Measurements from ENCODE around the gene SLC30A1.
"Not testable (repeated sequence)": the region's sequence is repeated elsewhere in the genome, so short reads cannot be mapped to it uniquely, and the experiment has no call there.

SLC30A1 gene

DNA sequence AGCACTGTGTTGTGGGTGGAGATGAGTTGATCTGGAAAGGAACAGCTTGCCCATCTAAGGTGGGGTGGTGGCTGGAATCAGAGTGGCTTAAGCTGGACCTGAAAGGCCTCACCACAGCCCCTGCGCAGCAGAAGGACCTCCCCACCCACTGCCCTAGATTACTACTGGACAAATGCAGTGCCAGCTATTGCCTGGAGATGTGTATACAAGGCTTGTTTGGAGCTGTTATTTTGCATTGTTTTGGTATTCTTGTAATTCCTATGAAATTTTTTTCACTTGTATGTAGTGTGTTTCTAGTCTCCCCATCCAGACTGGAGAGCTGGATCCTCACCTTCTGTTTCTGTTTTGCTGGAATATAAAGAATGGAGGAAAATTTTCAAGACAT lies 1.3 kb upstream of the SLC30A1 start:
- peak; percentile 21 for DNase-seq

DNA sequence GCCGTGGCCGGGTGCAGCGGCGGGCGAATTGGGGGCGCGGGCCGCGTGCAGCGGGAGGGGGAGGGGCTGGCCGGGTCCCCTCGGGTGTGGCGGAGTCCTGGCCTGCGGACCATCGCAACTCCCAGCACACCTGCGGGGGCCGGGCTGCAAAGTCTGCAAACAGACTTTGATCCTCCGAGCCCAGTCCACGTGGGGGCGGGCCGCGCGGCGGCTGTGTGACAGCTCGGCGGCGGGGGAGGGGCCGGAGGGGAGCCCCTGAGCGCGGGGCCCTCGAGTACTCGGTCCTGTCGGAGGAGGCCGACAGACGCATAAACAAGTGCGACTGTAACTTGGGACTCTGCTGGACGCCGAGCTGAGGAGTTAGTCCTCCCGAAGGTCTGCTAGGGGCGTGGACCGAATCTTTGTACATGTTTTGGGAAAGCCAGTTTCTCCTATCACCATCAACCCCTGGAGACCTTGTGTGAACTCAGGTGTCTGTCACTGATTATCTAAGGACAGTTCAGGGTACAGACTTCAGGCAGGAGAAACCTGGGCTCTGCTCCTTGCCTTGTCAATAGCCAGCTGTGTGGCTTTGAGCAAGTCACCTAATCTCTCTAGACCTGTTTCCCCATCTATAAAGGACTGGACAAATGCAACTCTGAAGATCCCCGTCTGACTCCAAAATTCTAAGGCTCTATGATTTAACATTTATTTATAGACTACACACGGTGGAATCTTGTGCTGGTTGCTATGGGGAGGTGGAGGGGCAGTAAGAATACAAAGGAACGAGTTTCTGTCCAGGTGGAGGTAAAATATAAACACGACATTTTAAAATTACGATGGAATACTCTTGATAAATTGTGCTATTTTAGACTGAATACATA lies 710 bp upstream of the SLC30A1 start:
- DNase-seq, result peak; percentile 77

- peak; percentile 35 for DNase-seq
These were observed 932 bp downstream of the SLC30A1 start for GRCh38 chr1:211577819-211578639.

DNA sequence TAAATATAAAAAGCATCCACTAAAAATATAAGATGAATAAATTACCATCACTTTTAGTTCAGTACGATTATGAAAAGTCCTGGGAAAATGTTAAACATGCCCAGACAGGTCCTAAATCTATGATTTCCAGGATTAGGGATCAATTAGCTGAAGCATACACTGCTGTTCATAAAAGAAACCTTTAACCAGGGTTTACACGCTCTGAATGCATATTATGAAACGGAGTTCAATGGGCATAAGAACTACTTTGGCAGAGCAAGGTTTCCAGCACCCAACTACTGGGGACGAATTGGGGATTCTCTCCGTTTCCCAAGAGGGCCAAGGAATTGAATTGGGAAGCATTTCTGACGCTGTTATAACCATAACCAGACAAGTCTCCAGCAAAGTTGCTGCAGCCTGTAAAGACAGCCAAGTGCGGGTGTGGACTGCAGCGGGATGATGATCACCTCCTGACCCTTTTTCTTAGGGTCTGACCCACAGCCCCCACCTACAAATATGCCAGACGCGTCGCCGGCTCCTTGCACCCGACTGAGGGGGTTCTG lies 1.6 kb downstream of the SLC30A1 start:
- DNase-seq, result no peak

DNA sequence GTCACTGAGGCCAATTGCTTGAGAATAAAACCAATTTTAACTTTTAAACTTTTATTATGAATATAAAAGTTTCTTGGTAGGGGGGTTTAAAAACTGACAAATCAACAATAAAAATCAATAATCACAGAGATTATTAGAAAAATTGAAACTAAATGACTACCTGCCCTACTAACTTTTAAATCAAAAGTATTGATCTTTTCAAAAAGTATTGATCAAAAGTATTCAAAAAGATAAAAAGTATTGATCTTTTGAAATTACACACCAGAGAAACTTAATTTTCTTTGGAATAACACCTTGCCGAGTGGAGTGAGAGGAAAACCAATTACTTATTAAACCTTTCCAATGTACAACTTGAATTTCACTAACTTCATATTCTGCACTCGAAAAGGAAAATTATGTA lies 2.2 kb downstream of the SLC30A1 start:
- DNase-seq, result no peak

GRCh38 chr1:211574705-211575104 lies 4.3 kb downstream of the SLC30A1 start:
- no peak for DNase-seq

GRCh38 chr1:211571998-211572397 lies 7.0 kb downstream of the SLC30A1 start:
- no peak for DNase-seq

DNA sequence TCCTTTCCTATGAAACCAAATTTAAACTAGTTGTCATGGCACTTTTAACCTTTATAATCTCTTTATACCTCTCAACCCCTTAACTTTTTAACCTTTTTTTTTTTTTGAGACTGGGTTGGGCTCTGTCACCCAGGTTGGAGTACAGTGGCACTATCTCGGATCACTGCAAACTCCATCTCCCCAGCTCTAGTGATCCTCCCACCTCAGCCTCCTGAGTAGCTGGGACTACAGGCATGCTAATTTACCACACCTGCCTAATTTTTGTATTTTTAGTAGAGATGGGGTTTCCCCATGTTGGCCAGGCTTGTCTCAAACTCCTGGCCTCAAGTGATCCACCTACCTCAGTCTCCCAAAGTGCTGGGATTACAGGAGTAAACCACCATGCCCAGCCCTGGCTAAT lies 8.6 kb downstream of the SLC30A1 start:
- not testable (repeated sequence) for DNase-seq

GRCh38 chr1:211566431-211567025 lies 12.4 kb downstream of the SLC30A1 start:
- no peak for DNase-seq

DNA sequence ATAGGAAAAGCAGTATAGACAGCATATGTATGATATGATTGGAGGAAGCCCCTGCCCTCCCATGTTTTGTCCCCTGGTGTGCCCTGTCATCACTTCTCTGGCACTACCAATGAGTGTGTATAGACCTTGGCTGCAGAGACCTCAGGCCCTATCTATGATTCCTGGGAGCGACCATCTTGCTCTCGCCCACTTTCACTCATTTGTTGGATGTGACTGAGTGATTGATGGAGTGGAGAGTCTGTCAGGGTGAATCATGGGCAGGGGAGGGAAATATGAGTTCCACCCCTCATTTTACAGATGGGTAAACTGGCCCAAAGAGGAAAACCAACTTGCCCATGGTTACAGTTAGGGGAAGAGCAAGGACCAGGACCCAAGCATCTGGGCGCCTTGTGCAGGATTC lies 14.9 kb downstream of the SLC30A1 start:
- DNase-seq, result no peak

DNA sequence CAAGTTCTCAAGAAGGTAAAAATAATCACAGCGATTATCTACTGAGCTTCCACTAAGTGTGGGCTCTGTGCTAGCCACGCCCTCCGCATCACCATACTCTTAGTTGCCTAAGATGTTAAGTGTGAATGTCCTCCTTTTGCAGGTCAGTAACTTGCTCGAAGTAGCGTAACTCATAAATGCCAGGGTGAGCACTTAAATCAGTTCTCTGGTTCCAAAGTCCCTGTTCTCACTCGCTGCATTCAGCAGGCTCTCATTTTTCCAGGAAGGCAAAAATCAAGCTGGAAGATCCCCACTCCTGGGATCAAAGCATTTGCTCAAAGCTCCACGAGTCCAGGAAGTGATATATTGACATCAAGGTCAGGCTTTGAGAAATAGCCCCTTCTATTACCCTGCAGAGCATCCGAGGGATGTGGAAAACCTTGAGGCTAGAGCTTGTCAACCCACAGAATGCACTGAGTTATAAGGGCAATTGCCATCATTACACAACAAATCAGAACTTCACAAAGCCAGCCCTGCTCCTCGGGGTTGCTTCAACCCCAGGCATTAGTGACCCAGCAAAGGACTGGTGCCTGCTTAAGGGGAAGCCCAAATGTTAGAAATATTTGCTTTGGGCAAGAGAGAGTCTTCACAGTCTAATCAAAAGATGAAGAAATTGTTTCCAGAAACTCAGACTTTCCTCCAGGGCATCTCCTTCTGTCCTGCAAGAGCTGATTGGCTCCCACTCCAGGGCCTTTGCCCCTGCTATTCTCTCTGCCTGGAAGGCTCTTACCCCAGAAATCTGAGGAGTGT lies 19.5 kb downstream of the SLC30A1 start:
- DNase-seq, result no peak

DNA sequence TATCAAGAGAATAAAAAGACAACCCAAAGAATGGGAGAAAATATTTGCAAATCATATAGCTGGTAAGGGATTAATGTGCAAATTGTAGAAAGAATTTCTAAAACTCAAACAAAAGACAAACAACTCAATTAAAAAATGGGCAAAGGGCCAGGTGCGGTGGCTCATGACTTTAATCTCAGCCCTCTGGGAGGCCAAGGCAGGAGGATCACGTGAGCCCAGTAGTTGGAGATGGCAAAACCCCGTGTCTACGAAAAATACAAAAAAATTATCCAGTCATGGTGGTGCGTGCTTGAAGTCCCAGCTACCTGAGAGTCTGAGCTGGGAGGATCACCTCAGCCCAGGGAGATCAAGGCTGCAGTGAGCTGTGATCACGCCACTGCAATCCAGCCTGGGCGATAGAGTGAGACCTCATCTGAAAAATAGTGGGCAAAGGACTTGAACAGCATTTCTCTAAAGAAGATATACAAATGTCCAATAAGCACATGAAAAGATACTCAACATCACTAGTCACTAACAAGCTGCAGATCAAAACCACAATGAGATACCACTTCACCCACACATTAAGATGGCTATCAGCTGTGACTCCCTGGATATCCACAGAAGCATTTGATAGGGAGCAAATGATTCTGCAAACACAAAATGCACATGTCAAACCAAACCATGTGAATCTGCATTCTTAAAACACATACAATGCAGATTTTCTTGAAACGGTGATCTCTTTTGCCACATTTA lies 20.9 kb downstream of the SLC30A1 start:
- no peak for DNase-seq

- no peak for DNase-seq
These were observed 25.4 kb downstream of the SLC30A1 start for GRCh38 chr1:211553549-211553948.

DNA sequence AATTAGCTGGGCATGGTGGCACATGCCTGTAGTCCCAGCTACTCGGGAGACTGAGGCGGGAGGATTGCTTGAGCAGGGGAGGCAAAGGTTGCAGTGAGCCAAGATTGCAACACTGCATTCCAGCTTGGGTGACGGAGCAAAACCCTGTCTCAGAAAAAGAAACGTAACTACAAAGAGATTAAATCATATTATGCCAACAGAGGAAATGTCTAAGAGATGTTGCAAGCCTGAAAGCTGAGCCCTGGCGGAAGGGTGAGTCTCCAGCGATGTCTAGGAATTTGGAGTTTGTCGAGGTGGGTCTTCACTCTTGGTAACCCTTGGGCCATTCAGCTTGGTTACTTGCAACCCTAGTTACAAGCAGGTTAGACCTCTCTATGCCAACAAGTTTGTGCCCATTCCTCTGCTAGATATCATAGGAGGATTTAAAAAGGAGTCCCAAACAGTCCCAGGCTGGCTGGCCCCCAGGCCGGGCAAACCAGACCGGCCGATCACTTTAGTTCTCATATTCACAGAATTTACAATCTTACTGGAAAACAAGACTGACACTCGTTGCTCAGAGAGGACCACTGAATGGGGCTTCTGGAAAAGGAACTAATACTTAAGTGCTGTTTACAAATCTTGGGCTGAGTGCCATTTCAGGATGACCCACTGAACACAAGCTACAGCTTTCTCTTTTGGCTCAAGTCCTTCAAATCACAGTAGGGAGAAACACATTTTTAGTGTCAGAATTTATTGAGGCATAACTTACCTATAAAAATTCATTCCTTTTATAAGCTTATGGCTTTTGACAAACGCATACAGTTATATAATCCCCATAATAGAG lies 27.1 kb downstream of the SLC30A1 start:
- no peak for DNase-seq

DNA sequence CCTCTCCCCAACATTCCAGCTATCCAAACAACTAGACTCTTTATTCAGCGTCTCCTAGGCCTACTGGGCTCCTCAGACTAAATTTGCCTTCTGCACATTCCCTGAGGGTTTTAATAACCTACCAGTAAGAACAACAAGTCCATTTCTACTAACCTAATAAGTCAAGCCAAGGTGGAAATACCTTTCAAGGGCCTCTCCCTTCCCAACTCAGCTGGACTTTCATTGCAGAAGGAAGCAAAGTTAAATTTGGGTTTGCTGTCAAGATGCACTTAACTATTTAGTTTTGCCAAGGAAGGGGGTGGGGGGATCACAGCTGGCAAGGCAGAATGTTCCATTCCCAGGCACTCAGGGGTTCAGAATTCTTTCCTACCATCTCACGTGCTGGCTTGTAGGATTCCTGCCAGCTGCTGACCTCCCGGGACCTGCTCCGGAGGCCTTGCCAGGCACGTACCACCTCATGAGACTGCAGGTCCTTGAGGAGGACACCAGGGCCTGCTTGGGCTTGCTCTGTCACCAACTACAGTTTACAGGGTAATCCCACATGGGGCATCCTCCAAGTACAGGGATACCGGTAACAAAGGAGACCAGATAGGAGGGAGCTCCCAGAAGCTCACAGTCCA lies 29.8 kb downstream of the SLC30A1 start:
- DNase-seq, result peak; percentile 60

DNA sequence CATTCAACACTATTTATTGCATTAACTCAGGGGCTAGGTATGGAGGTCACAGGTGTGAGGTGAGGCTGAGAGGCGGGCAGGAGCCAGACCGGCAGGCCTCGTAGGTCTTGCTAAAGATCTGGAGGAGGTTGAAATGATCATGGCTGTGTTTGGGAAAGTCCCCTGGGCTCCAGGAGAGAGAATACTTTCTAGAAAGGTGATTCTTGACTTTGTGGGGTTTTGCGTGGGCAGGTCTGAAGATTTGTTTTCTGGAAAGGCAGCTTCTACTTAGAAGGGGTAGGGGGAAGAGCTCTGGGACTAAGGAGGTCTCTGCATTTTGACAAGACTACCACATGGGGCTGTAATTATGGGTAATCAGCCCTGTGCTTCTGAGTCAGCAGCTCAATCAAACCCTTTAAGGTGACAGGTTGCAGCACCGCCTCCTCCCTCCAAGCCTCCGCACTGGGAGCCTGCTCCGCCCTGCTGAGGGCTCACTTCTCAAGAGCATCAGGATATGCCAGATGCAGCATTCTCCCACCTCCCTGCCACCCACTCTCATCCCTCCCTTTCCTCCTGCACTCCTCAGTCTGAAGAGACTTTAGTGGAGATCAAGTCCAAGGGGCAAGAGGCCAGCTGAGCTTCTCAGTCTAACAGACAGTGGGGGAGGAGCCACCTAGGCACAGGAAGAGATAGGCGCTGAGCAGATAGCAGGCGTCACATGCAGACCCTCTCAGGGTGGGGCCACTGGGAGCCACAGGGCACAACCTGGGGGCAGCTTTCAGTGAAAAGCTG lies 30.5 kb downstream of the SLC30A1 start:
- DNase-seq, result peak; percentile 94

GRCh38 chr1:211547710-211548109 lies 31.3 kb downstream of the SLC30A1 start:
- DNase-seq, result peak; percentile 29

DNA sequence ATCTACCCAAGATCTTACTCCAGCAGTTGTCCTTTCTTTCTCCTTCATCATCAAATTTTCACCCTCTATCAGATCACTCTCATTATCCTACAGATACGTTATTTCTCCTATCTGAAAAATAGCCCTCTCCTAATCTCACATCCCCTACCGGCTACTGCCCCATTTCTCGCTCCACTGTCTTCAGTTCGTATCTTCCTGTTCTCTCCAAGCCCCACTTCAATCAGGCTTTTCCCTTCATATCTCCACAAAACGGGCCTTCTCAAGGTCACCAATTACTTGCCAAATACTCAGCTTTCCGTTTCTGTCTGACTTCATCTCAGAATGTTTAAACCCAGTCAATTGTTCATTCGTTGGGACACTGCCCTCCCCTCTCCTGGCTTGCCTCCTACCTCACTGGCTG lies 32.4 kb downstream of the SLC30A1 start:
- DNase-seq, result no peak

DNA sequence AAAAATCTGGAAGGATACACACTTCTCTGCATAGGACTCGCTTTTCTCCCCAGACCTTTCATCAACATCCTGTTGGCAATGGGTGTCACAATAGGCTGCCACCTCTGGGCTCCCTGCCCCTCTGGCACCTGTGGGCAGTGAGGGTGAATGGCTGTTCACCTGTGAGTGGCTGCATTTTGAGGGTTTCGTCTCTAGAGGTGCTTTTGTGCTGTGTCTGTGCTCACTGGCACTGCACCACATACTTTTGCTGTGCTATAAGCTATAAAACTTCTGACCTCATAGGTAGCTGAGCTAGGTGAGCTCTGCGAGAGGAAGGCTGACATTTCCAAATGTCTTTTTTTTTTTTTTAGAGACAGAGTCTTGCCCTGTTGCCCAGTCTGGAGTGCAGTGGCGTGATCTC lies 35.9 kb downstream of the SLC30A1 start:
- DNase-seq, result no peak

Data from NCI-H2227 treated with DMSO at 0.1 percent for 48 hours (cell line).